NCI-H2196 treated with DMSO at 0.1 percent for 48 hours (cell line): ENCODE results near the gene ZRANB2.
A peak's percentile ranks its signal among the peaks of the same experiment; 100 is the strongest.

ENCODE experiments used
- DNase-seq: peaks from one replicate; lab custom pipeline; 2025; ENCODE audit not compliant: unreplicated experiment; lab: John Stamatoyannopoulos, UW

The ZRANB2 gene

DNA sequence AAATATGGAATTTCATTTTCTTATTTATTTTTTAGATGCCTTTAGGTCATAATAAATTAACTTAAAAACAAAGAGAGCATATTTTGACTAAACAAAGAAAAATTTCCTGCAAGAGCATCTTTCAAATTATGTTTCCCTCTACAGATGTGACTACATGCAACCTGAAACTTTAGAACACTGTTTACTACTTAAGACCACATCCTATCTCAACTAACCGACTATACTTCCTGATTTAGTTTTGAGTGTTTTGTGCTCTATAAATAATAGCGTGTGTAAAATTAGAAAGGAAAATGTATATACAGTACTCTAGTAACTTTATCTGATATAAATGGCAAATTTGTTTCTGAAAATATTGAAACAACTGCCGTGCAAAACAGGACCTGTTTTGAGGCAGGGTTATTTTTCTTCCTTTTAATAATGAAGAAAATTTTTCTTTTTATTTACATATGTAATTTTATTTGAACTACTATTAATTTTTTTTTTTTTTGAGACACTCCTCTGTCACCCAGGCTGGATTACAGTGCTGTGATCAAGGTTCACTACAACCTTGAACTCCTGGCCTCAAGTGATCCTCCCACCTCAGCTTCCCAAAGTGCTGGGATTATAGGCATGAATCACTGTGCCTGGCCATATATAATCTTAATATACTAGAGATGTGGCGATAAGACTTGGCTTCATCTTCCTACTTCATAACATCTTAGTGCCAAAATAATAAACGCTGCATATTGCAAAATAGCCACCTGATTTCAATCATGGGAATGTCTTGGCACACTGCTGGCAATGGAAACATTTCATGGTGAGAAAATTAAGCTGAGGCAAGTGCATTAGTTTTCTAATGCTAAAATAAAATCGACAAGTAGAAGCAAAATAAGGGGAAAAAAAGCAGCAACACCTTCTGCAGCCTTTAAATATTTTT is 12.3 kb downstream of the ZRANB2 start:
- no peak for DNase-seq

GRCh38 chr1:71054791-71055190 is 26.0 kb downstream of the ZRANB2 start:
- no peak for DNase-seq

DNA sequence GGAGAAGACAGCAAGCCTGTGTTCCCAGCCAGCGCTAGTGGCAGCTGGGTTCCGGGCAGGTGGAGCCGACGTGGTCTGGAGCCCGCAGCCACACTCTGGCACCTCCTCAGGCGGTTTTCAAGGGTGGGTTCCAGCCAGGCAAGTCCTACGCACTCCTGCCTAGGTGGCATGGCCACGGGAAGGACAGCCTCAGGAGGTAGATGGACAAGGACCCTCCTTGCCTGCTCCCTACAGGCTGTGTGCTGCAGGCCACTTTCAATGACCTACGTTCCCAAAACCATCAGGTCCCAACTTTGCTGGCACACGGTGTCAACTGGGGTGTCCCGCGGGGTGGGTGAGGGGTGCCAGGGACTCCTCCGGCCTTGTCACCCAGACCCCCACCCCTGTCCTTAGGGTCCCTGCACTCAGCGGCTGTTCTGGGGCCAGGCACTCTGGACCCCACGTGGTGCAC is 26.5 kb downstream of the ZRANB2 start:
- no peak for DNase-seq

DNA sequence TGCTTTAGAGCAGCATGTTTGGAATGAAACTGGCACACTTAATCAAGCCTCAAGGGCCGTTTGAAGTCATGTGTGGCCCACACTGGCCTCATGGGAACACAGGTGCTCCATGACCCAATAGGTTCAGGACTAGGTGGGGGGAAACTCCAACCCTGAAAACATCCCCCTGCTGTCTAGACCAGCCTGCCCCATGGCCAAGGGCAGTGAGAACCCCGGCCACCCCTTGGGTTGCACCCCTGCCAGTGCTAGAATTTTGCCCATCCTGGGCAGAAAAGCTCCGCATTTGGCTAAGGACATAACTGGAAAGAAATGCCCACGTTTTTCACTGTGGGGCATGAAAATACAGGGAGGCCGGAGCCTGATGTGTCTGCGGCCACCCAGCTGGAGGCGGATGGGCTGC is 27.1 kb downstream of the ZRANB2 start:
- DNase-seq, result no peak

- DNase-seq, result no peak
These were observed 27.7 kb downstream of the ZRANB2 start for GRCh38 chr1:71053146-71053545.

DNA sequence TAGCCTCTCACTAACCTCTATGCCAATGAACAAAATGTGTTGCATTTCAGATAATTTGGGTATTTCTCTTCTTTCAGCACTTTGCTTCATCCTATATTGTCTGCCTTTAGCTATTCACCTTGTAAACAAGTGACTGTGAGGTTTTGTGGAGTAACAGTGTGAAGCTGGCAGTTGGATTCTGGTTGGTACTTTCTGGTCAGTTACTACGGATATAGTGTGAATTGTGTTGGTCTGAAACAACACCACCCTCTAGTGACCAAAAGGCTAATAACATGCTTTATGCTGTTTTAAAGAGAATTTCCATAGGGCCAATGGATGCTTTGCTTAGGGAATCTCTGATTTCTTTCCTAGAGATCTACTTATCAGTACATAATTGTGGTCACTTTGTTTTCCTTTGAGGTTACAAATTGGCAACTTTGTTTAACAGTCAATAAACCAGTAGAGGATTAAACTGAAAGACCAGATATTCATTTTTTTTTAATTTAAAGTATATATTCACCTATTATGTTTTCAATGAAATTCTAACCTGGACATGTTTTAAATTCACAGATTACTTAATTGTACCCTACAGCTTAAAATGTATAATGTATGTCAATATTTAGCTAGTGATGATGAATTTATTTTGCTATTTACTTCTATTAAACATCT is 30.8 kb downstream of the ZRANB2 start:
- DNase-seq, result peak; percentile 28

DNA sequence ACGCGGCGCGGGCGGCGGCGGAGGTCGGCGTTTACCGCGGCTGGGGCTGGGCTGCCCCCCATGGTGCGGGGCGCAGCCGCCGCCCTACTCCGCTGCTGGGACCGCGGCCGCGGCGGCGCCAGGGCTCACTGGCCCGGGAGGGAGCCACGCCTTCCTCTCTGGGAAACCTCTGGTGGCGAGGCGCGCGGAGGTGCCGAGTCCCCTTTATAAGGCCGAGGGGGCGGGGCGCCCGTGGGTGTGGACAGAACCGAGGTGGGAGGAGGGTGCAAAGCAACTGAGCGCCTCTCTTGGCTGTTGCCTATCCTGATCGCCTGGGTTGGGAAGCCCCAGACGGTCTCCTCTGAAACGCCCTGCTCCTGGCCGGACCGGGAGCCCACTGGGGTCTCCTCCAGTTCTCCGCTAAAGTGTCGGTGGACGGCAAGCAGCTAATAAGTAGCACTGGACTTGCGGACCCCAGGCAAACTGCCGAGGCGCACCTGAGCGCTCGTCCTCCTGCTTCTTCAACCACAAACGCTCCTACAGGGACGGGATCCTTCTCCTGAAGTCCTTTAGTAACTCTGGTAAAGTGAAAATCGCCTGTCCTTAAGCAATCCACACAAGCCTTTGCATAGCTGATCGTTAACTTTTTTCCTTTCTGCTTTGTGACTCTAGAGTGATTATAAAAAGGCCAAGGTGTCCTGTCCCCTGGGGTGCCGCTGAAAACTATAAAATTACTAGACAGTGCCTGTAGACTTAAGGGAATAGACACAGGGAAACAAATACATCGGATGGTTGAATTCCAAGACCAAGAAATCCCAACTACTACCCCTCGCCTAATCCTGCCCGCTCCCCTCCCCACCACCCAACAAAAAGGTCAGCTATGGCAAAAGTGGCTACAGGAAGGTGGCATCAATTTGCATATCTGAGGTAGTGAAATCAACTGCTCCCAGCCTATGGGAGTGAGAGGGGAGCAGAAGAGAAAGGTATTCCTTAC is 32.9 kb downstream of the ZRANB2 start, which contains the start of gene PTGER3:
Gene PTGER3, minus strand, starts transcription at position 182 of the 973 bp plus-strand sequence. CDS start 239 bp downstream, outside the sequence.
- no peak for DNase-seq

DNA sequence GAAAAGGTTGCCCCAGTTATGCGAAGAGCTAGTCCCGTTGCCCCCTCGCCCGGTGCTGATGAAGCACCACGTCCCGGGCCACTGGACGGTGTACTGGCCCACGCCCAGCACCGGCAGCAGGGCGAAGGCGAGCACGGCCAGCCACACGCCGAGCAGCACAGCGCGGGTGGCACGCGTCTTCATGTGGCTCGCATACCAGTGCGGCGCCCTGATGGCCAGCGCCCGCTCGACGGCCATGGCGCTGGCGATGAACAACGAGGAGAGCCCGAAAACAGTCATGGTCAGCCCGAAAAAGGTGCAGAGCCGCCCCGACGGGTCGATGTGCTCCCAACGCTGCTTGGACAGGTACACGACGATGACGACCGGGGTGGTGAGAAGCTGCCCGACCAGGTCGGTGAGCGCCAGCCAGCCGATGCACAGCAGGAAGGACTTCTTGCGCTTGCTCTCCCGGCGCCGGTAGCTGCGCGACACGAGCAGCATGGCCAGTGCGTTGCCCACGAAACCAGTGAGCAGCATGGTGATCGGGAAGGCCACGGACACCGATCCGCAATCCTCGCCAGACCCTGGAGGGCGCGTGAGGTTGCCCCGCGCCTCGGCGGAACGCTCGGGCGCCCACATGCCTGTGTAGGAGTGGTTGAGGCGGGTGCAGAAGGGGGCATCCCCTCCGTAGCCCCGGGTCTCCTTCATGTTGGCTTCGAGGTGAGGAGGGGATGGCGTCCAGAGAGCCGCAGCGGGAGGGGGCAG is 33.8 kb downstream of the ZRANB2 start:
- DNase-seq, result no peak

DNA sequence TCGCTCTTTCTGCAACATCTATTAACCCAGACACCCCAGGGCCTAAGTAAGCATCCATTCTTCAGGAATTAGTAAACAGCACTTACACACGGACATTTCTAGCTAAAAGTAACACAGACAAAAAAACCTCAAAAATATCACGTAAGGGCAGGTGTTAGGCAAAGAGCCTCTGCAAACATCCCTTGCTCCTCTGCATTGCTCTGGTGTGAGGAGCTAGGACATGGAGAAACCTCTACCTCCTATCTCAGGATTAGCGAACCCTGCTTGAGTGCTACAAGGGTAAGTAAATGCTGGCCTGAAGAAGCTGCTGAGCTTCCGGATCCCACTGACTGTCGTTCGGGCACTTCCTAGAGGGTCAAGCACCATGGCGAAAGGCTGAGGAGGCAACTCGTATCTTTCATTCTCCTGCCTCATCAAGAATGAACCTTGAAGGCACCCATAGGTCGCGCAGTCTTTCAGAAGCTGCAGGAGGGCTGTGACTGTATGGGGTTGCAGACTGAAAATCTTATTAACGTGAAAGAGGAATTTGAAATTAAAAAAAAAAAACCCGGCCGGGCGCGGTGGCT is 35.3 kb downstream of the ZRANB2 start:
- no peak for DNase-seq

DNA sequence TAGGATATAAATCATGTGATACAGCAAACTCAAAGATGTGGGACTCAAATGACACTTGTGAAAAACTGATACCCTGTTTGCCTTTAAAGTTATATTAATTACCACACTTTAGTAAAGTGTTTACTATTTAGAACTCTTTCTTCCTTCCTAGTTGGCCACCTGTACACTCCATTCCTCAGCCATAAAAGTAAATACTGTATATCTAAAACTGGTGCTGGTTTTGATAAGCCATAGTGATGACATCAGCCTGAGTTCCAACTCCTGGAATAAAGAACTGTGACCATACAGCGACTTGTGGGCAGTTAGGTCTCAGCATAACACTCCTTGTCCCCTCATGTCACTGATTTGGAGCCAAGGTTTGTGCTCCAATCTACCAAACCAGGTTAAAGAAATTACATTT is 36.0 kb downstream of the ZRANB2 start:
- no peak for DNase-seq

- no peak for DNase-seq
These were observed 37.8 kb downstream of the ZRANB2 start for GRCh38 chr1:71043065-71043464.

GRCh38 chr1:71041806-71042205 is 39.0 kb downstream of the ZRANB2 start:
- DNase-seq, result no peak

DNA sequence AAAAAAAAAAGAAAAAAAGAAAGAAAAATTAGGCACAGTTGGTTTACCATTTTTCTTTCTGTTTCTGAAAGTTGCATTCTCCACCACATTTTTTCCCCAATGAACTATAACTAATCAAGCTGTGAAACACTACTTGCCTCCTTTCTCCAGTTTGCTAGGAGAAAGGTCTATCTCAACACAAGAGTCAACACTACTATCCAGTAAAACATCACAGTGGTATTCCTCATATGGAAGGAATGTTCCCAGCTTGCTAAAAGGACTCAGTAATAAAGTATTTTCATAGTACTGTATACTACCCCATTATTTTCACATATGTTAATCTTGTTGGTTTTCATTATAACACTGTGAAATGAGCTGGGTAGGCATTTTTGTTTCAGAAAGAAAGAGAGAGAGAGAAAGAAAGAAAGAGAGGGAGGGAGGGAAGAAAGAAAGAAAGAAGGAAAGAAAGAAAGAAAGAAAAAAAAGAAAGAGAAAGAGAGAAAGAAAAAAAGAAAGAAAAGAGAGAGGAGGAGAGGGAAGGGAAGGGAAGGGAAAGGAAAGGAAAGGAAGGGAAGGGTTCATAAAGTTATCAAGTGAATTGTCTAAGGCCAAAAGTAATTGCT is 41.1 kb downstream of the ZRANB2 start:
- no peak for DNase-seq

GRCh38 chr1:71038942-71039341 is 41.9 kb downstream of the ZRANB2 start:
- DNase-seq, result no peak

- no peak for DNase-seq
These were observed 42.8 kb downstream of the ZRANB2 start for GRCh38 chr1:71037829-71038620.

DNA sequence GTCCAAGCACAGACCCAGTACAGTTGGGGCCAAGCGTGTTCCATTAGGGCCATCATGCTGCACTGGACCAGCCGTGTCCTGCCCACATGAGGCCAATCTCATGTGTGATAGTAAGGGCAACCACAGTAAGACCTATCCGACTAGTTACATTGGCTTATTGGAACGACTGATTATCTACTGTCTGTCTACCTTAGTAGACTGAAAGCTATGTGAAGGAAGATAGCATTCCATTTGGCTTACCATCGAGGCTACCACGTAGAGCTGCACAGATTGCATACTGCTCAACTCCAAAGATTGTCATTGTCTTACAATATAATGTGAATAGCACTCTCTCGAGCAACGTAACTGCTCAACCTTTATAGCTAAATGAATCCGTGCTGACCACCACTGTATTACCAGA is 43.8 kb downstream of the ZRANB2 start:
- DNase-seq, result no peak

- DNase-seq, result no peak
These were observed 47.7 kb downstream of the ZRANB2 start for GRCh38 chr1:71033136-71033535.

- DNase-seq, result no peak
These were observed 49.4 kb downstream of the ZRANB2 start for GRCh38 chr1:71031426-71031825.

DNA sequence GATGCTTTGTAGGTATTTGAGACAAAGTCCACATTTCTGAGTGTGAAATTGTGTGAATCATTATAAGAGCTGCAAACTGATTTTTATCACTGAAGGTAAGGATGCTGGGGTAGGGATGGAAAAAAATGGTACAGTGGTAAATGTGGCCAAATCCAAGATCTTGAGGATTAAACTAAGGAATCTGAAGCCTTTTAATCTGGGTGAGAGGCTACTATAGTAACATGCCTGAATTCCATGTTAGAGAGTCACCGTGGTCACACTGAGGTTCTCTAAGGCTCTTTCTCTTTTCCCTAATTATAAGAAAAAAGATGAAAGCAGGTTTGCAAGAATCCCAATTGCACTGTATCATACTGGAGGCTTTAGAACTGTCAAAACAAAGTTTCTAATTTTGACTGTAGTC is 50.8 kb downstream of the ZRANB2 start:
- no peak for DNase-seq
